Loucy (cell line): ENCODE measurements around the gene CA7.

Experiments
- EZH2phosphoT487 ChIP-seq: fragments of 200-600 bp; IDR thresholded peaks from 2 replicates; pipeline ENCODE4 v1.6.1; 2018; ENCODE audit warnings: antibody characterized with exemption, mild to moderate bottlenecking, moderate library complexity, borderline replicate concordance
- TF ChIP-seq, protein P1 (sequence below): fragments of 200-600 bp; sonication (generic); conservative IDR thresholded peaks from 2 replicates; pipeline ENCODE4 v1.5.1; 2014; ENCODE audit warnings: mild to moderate bottlenecking, antibody characterized with exemption, low read length

DNA sequence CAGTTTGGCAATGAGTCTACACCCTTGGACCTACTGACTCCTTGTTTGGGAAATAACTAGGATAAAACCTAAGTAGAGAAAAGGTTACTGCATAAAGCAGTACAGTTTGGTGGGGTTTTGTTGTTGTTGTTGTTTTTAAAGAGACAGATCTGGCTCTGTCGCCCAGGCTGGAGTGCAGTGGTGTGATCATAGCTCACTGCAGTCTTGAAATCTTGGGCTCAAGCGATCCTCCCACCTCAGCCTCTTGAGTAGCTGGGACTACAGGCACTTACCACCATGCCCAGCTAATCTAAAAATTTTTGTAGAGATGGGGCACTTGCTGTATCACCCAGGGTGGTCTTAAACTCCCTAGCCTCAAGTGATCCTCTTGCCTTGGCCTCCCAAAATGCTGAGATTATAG is 37.3 kb downstream of the CA7 start:
- TF ChIP-seq, protein P1, sequence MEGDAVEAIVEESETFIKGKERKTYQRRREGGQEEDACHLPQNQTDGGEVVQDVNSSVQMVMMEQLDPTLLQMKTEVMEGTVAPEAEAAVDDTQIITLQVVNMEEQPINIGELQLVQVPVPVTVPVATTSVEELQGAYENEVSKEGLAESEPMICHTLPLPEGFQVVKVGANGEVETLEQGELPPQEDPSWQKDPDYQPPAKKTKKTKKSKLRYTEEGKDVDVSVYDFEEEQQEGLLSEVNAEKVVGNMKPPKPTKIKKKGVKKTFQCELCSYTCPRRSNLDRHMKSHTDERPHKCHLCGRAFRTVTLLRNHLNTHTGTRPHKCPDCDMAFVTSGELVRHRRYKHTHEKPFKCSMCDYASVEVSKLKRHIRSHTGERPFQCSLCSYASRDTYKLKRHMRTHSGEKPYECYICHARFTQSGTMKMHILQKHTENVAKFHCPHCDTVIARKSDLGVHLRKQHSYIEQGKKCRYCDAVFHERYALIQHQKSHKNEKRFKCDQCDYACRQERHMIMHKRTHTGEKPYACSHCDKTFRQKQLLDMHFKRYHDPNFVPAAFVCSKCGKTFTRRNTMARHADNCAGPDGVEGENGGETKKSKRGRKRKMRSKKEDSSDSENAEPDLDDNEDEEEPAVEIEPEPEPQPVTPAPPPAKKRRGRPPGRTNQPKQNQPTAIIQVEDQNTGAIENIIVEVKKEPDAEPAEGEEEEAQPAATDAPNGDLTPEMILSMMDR = no peak
- TF ChIP-seq EZH2phosphoT487 = no peak
